ENCODE measurements around the gene FTO. TPM values are rescaled to one million over a fixed set of nuclear protein-coding genes. Genes with fewer than 3 reads are reported as not detected.

FTO gene
- total RNA-seq, 4 donors from 2014 or later: 62.0 to 90.1 (median 75.1) TPM

- DNase-seq (no peak), ATAC-seq (no peak)
- intact Hi-C loops (cut with DNase I; ENCODE audit: low total_unique reads) (no loop called here), in situ Hi-C loops (cut with MboI; ENCODE audit: low sequenced_read_pairs in 4 of 4) (no loop called here)
- H3K27ac ChIP-seq: no peak overlapping the region
- H3K4me3 ChIP-seq: no peak overlapping the region
- TF ChIP-seq, protein P1, sequence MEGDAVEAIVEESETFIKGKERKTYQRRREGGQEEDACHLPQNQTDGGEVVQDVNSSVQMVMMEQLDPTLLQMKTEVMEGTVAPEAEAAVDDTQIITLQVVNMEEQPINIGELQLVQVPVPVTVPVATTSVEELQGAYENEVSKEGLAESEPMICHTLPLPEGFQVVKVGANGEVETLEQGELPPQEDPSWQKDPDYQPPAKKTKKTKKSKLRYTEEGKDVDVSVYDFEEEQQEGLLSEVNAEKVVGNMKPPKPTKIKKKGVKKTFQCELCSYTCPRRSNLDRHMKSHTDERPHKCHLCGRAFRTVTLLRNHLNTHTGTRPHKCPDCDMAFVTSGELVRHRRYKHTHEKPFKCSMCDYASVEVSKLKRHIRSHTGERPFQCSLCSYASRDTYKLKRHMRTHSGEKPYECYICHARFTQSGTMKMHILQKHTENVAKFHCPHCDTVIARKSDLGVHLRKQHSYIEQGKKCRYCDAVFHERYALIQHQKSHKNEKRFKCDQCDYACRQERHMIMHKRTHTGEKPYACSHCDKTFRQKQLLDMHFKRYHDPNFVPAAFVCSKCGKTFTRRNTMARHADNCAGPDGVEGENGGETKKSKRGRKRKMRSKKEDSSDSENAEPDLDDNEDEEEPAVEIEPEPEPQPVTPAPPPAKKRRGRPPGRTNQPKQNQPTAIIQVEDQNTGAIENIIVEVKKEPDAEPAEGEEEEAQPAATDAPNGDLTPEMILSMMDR (IDR thresholded peaks at IDR 0.05 in 4 of 5, conservative IDR thresholded peaks at IDR 0.05 in 1 of 5): no peak
- no peak for TF ChIP-seq POLR2A (IDR thresholded peaks at IDR 0.05)
- H3K27me3 ChIP-seq: no peaks in the 10 kb centered on the region
- no peaks in the 10 kb centered on the region for H3K9me3 ChIP-seq
- H3K4me1 ChIP-seq: no peaks in the 10 kb centered on the region
- no peaks in the 10 kb centered on the region for H3K36me3 ChIP-seq
Observed at GRCh38 chr16:54027558-54027957, 323.6 kb downstream of the FTO start.

DNA sequence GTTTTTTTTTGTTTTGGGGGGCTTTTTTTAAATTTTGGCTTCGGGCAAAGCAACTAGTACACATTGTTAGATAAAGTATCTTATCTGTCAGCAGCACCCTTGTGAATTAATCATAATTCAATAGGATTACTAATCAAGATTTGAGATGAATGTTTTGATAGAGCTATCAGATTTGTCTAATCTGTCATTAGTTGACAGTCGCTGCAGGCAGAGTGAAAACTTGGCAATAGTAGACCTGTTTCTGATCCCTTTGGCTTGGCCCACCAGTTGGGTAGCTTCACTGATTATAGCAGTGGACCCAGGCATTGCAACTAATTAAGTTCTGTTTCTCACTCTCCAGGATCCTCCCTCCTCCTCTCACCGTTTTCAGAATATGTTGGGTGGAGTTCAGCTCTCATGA, 324.0 kb downstream of the FTO start:
- no peaks in the 10 kb centered on the region for H3K36me3 ChIP-seq
- H3K9me3 ChIP-seq: no peaks in the 10 kb centered on the region
- ATAC-seq (no peak), DNase-seq (no peak)
- TF ChIP-seq POLR2A (IDR thresholded peaks at IDR 0.05): no peak
- TF ChIP-seq, protein P1 (IDR thresholded peaks at IDR 0.05 in 4 of 5, conservative IDR thresholded peaks at IDR 0.05 in 1 of 5): no peak
- intact Hi-C loops (cut with DNase I; ENCODE audit: low total_unique reads): no loop called here
- H3K4me3 ChIP-seq: no peak overlapping the region
- no peaks in the 10 kb centered on the region for H3K4me1 ChIP-seq
- no peak overlapping the region for H3K27ac ChIP-seq
- no peaks in the 10 kb centered on the region for H3K27me3 ChIP-seq
- in situ Hi-C loops (cut with MboI; ENCODE audit: low sequenced_read_pairs in 4 of 4): no loop called here

GRCh38 chr16:54030451-54030850, 326.5 kb downstream of the FTO start:
- H3K4me1 ChIP-seq: no peaks in the 10 kb centered on the region
- no peaks in the 10 kb centered on the region for H3K9me3 ChIP-seq
- intact Hi-C loops (cut with DNase I; ENCODE audit: low total_unique reads): no loop called here
- no peak for ATAC-seq
- no peak for TF ChIP-seq POLR2A (IDR thresholded peaks at IDR 0.05)
- TF ChIP-seq, protein P1 (IDR thresholded peaks at IDR 0.05 in 4 of 5, conservative IDR thresholded peaks at IDR 0.05 in 1 of 5): no peak
- H3K27ac ChIP-seq: no peak overlapping the region
- H3K4me3 ChIP-seq: no peak overlapping the region
- in situ Hi-C loops (cut with MboI; ENCODE audit: low sequenced_read_pairs in 4 of 4): no loop called here
- H3K27me3 ChIP-seq: no peaks in the 10 kb centered on the region
- no peak for DNase-seq
- H3K36me3 ChIP-seq: no peaks in the 10 kb centered on the region

- H3K9me3 ChIP-seq: no peaks in the 10 kb centered on the region
- TF ChIP-seq POLR2A (IDR thresholded peaks at IDR 0.05): no peak
- TF ChIP-seq, protein P1 (IDR thresholded peaks at IDR 0.05 in 4 of 5, conservative IDR thresholded peaks at IDR 0.05 in 1 of 5): no peak
- no peak overlapping the region for H3K4me3 ChIP-seq
- no peak for DNase-seq
- H3K36me3 ChIP-seq: no peaks in the 10 kb centered on the region
- no peak overlapping the region for H3K27ac ChIP-seq
- in situ Hi-C loops (cut with MboI; ENCODE audit: low sequenced_read_pairs in 4 of 4) (no loop called here), intact Hi-C loops (cut with DNase I; ENCODE audit: low total_unique reads) (no loop called here)
- H3K27me3 ChIP-seq: no peaks in the 10 kb centered on the region
- H3K4me1 ChIP-seq: no peaks in the 10 kb centered on the region
- no peak for ATAC-seq
Observed at GRCh38 chr16:54031107-54031760, 327.3 kb downstream of the FTO start.

DNA sequence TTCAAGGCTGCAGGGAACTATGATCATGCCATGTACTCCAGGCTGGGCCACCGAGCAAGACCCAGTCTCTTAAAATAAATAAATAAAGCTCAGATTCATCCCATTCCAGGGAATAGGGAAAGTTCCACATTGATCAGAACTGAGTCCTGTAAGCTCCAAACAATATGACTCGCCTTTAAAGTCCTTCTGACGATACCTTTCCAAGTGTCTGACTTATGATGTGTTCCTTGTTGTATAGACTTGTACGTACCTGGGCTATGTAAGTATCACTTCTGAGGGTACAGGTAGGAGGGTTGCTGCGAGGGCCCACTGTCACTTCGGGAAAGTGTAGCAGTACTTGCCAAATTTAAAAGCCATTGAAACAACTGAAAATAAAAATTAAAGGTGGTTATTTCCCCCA, 329.8 kb downstream of the FTO start:
- in situ Hi-C loops (cut with MboI; ENCODE audit: low sequenced_read_pairs in 4 of 4) (no loop called here), intact Hi-C loops (cut with DNase I; ENCODE audit: low total_unique reads) (no loop called here)
- no peak overlapping the region for H3K4me3 ChIP-seq
- H3K27me3 ChIP-seq: no peaks in the 10 kb centered on the region
- H3K4me1 ChIP-seq: peaks cover 4 to 8% of the 10 kb centered on the region in 2 donors
- TF ChIP-seq, protein P1 (IDR thresholded peaks at IDR 0.05 in 4 of 5, conservative IDR thresholded peaks at IDR 0.05 in 1 of 5): no peak
- no peak for TF ChIP-seq POLR2A (IDR thresholded peaks at IDR 0.05)
- H3K27ac ChIP-seq: no peak overlapping the region
- no peak for DNase-seq
- H3K9me3 ChIP-seq: no peaks in the 10 kb centered on the region
- ATAC-seq: no peak
- no peaks in the 10 kb centered on the region for H3K36me3 ChIP-seq

Data from gastrocnemius medialis (tissue), 4 donors.